ENCODE measurements around the gene LRP4. TPM values are rescaled to one million over a fixed set of nuclear protein-coding genes. Genes with fewer than 3 reads are reported as not detected.

LRP4 gene
- total RNA-seq, 6 experiments from 2014 or later, result 0.43 to 1.2 (median 0.84) TPM

GRCh38 chr11:46835897-46836296, 82.5 kb downstream of the LRP4 start:
- 60% methylated on average over 3 of the region's 3 CpGs for WGBS (ENCODE audit: insufficient coverage, low coverage, low lambda C conversion rate, missing lambda C conversion rate)
- Histone ChIP-seq H3K27me3 (no peaks in the 10 kb centered on the region), H3K9me3 (no peaks in the 10 kb centered on the region), H3K4me1 (no peaks in the 10 kb centered on the region), H3K27ac (no peak overlapping the region), H3K4me3 (no peak overlapping the region), H3K36me3 (peaks cover 0 to 1% (median 0%) of the 10 kb centered on the region in 4 donors)
- DNase-seq (no peak), ATAC-seq (no peak)
- intact Hi-C loops (cut with DNase I), result no loop called here
- TF ChIP-seq CTCF (IDR thresholded peaks at IDR 0.05), result no peak
- no peak for TF ChIP-seq POLR2A (IDR thresholded peaks at IDR 0.05)

- ATAC-seq, result no peak
- Histone ChIP-seq H3K4me1 (no peaks in the 10 kb centered on the region), H3K36me3 (no peaks in the 10 kb centered on the region), H3K27me3 (no peaks in the 10 kb centered on the region), H3K4me3 (no peak overlapping the region), H3K9me3 (no peaks in the 10 kb centered on the region), H3K27ac (no peak overlapping the region)
- 95% methylated on average over 4 of the region's 4 CpGs for WGBS (ENCODE audit: insufficient coverage, low coverage, low lambda C conversion rate, missing lambda C conversion rate)
- DNase-seq, result no peak
- intact Hi-C loops (cut with DNase I), result no loop called here
- TF ChIP-seq POLR2A (IDR thresholded peaks at IDR 0.05), result no peak
- TF ChIP-seq CTCF (IDR thresholded peaks at IDR 0.05), result no peak
Measured at GRCh38 chr11:46834821-46835220, 83.5 kb downstream of the LRP4 start.

GRCh38 chr11:46832511-46833214, 85.7 kb downstream of the LRP4 start:
- Histone ChIP-seq H3K4me1 (no peaks in the 10 kb centered on the region), H3K27me3 (no peaks in the 10 kb centered on the region), H3K9me3 (no peaks in the 10 kb centered on the region), H3K36me3 (no peaks in the 10 kb centered on the region), H3K27ac (no peak overlapping the region), H3K4me3 (no peak overlapping the region)
- DNase-seq (no peak), ATAC-seq (no peak)
- intact Hi-C loops (cut with DNase I), result no loop called here
- 81% methylated on average over 5 of the region's 5 CpGs for WGBS (ENCODE audit: insufficient coverage, low coverage, low lambda C conversion rate, missing lambda C conversion rate)
- no peak for TF ChIP-seq POLR2A (IDR thresholded peaks at IDR 0.05)
- no peak for TF ChIP-seq CTCF (IDR thresholded peaks at IDR 0.05)

GRCh38 chr11:46827995-46828394, 90.4 kb downstream of the LRP4 start:
- DNase-seq, result no peak
- Histone ChIP-seq H3K4me1 (peaks cover 0 to 17% (median 4%) of the 10 kb centered on the region in 4 donors), H3K9me3 (no peaks in the 10 kb centered on the region), H3K27me3 (no peaks in the 10 kb centered on the region), H3K4me3 (no peak overlapping the region), H3K36me3 (no peaks in the 10 kb centered on the region), H3K27ac (no peak overlapping the region)
- TF ChIP-seq POLR2A (IDR thresholded peaks at IDR 0.05), result no peak
- no peak for TF ChIP-seq CTCF (IDR thresholded peaks at IDR 0.05)
- intact Hi-C loops (cut with DNase I), result no loop called here
- WGBS (ENCODE audit: insufficient coverage, low coverage, low lambda C conversion rate, missing lambda C conversion rate), result 70% methylated on average over 1 of the region's 1 CpG
- no peak for ATAC-seq
